ENCODE data around the gene CYRIA.

CYRIA gene

GRCh38 chr2:16629044-16629443 lies 36.6 kb downstream of the CYRIA start:
- no peak for DNase-seq (ENCODE audit: low spot score)

DNA sequence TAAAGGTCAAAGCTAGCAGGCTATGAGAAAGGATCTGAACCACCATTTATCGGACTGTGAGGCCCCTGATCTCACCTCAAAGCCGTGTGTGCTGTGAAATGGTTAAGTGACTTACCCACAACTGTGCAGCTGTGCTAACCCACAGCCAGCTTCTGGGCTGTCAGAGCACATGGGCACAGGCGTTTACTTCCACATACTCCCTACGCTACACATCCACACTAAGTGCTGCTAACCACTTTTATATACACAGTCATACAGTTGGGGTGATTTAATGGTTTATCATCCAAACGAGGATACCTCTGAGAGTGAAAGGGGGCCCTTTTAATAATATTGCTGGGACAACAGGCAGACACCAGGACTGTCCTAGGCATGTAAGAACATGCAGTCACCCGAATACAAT lies 37.3 kb downstream of the CYRIA start:
- DNase-seq (ENCODE audit: low spot score): no peak

- DNase-seq (ENCODE audit: low spot score): no peak
These were observed 38.5 kb downstream of the CYRIA start for GRCh38 chr2:16626997-16627605.

- no peak for DNase-seq (ENCODE audit: low spot score)
These were observed 39.1 kb downstream of the CYRIA start for GRCh38 chr2:16626497-16626896.

DNA sequence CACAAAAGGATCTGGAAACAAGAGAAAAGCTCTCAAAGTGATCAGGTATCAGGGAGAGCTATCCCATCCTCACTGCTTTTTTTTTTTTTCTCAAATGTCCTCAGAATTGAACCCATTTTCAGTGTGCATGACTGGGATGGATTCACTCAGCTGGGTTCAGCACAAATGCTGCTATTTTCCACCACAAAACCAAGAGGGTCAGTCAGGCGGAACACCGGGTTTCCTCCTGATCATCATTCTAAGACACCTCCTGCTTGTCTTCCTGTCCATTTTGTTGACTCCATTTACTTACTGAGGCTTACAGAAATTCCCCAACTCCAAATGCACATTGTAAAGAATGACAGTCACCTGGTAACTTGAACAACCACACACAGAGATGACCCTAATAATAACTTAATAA lies 39.9 kb downstream of the CYRIA start:
- no peak for DNase-seq (ENCODE audit: low spot score)

DNA sequence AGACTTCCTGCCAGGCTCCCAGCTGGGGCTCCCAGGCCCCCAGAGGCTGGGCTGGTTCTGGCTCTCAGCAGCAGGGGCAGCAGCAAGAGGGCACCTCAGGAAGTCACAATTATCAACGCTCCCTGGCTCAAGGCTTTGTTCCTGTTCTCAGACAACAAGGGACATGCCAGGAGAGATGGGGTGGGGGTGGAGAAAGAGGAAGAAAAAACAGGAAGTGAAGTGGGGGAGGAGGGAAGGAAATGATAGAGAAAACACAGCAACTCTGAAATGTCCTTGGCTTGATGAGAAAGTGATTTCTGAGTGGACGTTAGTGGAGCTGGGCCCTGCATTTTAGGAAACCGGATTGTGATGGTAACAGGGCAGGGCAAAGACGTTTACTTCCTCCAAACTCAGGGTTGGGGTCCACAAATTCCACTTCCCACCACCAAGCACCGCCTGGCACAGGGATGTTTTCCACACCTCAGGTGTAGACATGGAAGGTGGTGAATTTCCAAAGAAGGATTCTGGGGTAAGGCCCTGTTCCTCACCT lies 40.4 kb downstream of the CYRIA start:
- DNase-seq (ENCODE audit: low spot score): no peak

DNA sequence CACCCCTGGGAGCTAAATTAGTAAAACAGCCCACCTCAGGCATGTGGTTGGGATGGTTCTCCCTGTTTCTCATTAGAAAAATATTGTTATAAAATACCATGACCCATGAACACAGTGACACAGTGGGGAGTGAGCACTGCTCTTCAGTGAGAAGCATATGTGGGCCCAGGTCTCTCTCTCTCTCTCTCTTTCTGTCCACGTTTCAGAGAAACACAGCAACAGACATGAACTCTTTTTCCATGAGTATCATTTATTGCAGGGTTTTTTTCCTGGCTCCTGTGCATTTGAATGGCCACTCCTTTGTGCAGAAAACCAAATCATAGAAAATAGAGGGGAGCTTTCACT lies 41.2 kb downstream of the CYRIA start:
- no peak for DNase-seq (ENCODE audit: low spot score)

- DNase-seq (ENCODE audit: low spot score): no peak
These were observed 41.8 kb downstream of the CYRIA start for GRCh38 chr2:16623564-16624435.

DNA sequence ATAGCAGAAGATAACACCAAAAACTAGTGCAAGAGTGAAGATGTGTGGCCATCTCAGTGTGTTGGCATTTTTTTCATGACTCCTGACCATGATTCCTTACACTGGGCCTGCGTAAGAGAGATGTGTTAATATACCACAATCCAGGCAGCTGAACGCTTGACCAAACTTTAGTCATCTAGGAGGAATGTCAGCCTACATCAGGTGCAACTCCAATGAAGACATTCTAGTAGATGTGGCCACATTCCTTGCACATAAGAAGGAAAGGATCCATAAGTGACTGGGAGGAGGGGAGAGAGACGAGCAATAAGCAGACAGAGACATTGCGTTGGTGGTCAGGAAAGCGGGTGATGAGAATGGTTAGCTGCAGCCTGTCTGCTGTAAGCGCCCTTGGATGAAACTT lies 42.6 kb downstream of the CYRIA start:
- no peak for DNase-seq (ENCODE audit: low spot score)

DNA sequence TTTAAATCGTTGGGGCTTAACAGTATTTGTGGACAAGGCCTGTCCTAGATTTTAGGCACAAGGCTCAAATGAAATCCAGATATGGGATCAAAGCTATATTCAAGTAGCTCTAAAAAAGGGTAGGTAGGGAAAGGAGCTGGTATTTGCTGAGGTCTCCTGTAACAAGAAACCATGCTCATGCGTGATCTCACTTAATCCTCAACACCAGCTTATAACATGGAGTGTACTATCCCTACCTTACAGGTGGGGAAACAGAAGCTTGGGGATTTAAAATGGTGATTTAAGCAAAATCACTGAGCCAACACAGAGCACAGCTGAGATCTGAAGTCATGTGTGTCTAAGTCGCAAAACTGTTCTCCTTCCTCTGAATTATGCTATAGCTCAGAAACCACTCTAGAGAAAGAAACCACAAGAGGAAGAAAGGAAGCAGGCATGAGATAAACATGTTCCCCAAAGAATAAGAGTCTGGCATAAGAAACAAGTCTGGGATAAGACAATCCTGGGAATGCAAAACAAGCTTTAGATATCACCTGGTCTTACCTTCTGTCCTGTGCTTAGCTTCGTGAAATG lies 43.1 kb downstream of the CYRIA start:
- no peak for DNase-seq (ENCODE audit: low spot score)

DNA sequence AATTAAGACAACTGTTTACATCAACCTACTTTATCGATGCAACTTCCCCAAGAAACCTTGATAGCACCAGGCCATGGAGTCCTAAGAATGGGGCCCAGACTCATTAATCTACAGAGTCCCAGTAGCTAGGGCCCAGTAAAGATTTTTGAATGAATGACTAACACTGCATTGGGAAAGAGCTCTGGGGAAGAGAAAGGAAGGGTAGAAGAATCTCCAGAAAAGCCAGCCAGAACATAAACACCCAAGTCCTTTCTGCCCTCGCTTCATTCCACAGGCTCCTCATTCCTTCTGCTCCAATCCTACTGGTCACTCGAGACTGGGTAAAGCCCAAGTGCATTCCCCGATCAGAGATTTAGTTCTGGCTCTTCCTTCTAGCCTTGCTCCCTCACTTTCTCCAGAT lies 44.3 kb downstream of the CYRIA start:
- no peak for DNase-seq (ENCODE audit: low spot score)

- DNase-seq (ENCODE audit: low spot score): no peak
These were observed 45.0 kb downstream of the CYRIA start for GRCh38 chr2:16620590-16620989.

GRCh38 chr2:16619576-16620245 lies 45.9 kb downstream of the CYRIA start:
- no peak for DNase-seq (ENCODE audit: low spot score)

- DNase-seq (ENCODE audit: low spot score): peak; percentile 33
These were observed 48.1 kb downstream of the CYRIA start for GRCh38 chr2:16617282-16618266.

Data from hepatic stellate cell (primary cell).